GM18511 (cell line): ENCODE data around the gene TMEM101.
A peak's percentile ranks its signal among the peaks of the same experiment; 100 is the strongest.
"Not testable (repeated sequence)": the region's sequence is repeated elsewhere in the genome, so short reads cannot be mapped to it uniquely, and the experiment has no call there.

Source experiments
- ATAC-seq: cut with Tn5 transposase; IDR thresholded peaks from one replicate; pipeline ENCODE4 v1.9.1; 2021; ENCODE audit warnings: mild to moderate bottlenecking, moderate library complexity; ENCODE audit not compliant: unreplicated experiment

TMEM101 gene

GRCh38 chr17:44024853-44025252 is 10.1 kb upstream of the TMEM101 start:
- no peak for ATAC-seq

GRCh38 chr17:44024271-44024663 is 9.5 kb upstream of the TMEM101 start:
- ATAC-seq, result no peak

- no peak for ATAC-seq
Measured at GRCh38 chr17:44023545-44024270, 8.9 kb upstream of the TMEM101 start.

- ATAC-seq, result no peak
Measured at GRCh38 chr17:44022246-44022645, 7.5 kb upstream of the TMEM101 start.

GRCh38 chr17:44021227-44021626 is 6.5 kb upstream of the TMEM101 start:
- not testable (repeated sequence) for ATAC-seq

GRCh38 chr17:44014133-44014436 is 678 bp downstream of the TMEM101 start:
- peak; percentile 11 for ATAC-seq

- no peak for ATAC-seq
Measured at GRCh38 chr17:44012874-44013273, 1.9 kb downstream of the TMEM101 start.

GRCh38 chr17:44012391-44012790 is 2.4 kb downstream of the TMEM101 start:
- no peak for ATAC-seq

DNA sequence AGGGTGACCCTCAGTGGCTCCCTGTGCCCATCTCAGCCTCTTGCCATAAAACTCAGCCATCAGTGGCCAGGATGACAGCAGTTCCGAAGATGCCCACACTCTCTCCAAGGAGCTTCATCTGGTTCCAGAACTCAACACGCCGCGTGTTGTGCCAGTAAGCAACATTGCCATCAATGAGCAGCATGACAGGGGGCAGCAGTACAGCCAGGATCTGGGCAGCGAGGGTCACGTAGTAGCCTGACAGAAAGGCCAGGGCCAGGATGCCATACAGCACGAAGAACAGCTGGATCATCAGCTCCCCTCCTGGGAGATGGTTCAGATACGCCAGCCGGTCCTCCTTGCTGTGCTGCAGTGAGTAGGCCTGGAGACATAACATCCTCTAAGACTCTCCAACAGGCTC is 2.9 kb downstream of the TMEM101 start:
- ATAC-seq, result no peak

DNA sequence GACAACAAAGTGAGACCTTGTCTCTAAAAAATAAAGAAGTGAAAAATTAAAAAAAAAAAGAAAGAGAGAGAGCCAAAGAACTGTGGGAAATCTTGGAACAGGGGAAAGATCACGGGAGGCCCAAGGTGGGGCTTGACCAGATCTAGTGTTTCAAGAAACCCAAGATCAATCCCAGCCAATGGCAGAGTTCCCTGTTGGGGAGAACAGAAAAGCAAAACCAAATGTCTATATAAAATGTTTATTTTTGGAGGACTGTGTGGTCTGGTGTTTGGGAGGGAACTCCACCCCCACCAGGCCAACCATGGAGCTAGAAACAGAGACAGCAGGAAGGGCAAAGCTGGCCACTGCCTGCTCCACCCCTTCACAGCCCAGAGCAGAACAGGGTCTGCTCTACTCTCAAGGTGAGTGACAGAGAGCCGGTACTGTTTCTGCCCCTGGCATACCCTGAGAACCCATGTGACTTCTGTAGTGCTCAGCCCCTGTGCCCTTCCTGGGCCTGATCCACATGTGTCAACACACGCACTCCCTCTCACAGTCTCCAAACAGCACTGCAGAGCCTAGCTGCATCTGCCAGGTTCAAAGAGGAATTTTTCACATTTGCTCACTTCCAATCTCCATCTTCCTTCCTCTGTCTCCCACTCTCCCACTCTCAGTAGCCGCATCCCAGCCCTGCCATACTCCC is 3.7 kb downstream of the TMEM101 start:
- no peak for ATAC-seq

DNA sequence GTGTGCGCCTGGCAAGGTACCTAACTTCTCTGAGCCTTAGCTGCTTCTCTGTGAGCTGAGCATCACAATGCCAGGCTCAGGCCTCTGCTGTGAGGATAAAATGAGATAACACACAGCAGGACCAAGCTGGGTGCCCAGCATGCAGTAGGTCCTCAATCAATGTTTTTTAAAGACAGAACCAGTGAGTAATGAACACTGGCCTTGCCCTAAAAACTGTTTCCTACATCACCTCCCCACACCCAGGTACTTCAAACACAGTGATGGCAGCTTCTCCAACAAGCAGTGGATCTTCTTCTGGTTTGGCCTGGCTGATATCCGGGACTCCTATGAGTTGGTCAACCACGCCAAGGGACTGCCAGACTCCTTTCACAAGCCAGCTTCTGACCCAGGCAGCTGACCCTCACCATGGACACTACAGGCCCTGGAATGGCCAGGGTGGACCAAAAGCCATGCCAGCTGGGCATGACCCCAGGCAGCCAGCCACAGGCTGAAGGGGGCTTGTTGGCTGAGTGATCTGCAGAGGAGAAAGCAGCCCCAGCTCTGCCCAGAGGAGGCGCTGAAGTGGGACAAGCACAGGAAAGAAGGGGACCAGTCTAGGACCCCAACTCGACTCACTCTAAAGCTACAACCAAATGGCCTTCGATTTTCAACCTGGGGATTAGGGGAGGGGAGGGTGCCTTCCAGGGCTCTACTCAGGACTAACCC is 6.4 kb downstream of the TMEM101 start:
- no peak for ATAC-seq

- ATAC-seq, result no peak
Measured at GRCh38 chr17:44007346-44008204, 7.2 kb downstream of the TMEM101 start.

DNA sequence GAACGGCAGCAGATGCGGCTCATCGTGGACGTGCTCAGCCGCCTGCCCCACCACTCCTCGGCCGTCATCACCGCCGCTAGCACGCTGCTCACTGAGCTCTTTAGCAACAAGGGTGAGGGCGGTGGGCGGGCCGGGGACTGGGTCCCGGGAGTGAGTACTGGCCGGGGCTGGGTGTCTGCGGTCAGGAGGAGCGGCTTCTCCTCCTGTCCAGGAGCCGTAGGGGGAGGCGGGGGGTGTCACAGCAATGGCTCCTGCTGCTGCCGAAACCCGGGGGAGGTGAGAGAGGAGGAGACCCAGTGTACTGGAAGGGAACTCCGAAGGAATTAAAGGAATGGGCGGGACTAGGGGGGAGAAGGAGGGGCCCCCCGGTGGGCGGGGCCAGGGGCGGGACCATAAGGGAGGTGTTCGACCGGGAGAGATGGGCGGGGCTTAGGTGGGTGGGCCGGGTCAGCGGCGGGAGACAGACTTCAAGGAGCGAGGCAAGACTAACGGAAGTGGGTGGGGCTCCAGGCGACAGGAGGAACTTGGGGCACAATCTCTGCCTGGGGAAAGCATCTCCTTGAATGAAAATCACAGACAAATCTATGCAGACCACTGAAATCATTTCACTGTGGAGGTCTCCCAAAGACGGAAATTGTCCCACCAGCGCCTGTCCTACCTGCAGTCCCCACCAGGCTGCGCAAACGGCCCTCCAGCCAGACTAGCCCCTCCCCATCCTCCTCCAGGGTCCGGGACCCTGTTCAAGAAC is 8.0 kb downstream of the TMEM101 start:
- ATAC-seq, result peak; percentile 62

GRCh38 chr17:44006272-44006597 is 8.5 kb downstream of the TMEM101 start:
- no peak for ATAC-seq

DNA sequence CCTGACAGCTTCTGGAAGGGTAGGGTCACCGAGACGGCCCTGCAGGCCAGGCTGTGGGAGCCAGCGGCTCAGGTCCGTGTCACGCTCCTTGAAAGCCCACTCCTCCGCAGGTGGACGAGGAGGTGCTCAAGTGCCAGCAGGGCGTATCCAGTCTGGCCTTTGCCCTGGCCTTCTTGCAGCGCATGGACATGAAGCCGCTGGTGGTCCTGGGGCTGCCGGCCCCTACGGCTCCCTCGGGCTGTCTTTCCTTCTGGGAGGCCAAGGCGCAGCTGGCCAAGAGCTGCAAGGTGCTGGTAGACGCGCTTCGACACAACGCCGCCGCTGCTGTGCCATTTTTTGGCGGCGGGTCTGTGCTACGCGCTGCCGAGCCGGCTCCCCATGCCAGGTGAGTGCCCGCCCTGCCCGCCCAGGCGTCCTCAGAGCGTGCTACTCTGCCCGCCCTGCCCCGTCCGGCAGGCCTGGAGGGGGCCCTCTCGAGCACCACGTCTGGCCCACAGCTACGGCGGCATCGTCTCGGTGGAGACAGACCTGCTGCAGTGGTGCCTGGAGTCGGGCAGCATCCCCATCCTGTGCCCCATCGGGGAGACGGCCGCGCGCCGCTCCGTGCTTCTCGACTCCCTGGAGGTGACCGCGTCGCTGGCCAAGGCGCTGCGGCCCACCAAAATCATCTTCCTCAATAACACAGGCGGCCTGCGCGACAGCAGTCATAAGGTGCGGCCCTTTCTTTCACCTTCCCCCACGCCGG is 9.1 kb downstream of the TMEM101 start:
- no peak for ATAC-seq

DNA sequence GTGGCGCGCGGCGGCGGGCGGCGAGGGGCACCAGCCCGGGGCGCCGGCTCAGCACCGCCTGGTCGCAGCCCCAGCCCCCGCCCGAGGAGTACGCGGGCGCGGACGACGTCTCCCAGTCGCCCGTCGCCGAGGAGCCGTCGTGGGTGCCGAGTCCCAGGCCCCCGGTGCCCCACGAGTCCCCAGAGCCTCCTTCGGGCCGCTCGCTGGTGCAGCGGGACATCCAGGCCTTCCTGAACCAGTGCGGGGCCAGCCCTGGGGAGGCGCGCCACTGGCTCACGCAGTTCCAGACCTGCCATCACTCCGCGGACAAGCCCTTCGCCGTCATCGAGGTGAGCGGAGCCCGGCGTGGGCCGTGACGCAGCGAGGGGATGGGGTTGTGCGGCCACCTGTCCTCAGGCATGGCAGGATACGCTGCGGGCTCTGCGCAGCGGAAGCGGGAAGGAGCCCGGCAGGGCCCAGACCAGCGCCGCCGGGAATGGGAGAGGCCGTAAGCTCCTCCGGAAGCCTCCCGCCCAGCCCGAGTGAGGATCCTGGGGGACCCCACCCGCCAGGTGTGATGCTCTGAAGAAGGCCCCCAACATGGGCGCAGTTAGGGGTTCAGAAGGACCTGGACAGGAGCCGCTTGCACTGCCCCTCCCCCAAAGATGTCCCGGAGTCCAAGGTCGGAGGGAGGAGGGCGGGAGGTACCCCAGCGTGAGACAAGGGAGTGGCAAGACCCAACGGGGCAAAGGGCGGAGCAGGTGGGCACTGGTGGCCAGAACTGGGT is 9.8 kb downstream of the TMEM101 start:
- ATAC-seq, result no peak

DNA sequence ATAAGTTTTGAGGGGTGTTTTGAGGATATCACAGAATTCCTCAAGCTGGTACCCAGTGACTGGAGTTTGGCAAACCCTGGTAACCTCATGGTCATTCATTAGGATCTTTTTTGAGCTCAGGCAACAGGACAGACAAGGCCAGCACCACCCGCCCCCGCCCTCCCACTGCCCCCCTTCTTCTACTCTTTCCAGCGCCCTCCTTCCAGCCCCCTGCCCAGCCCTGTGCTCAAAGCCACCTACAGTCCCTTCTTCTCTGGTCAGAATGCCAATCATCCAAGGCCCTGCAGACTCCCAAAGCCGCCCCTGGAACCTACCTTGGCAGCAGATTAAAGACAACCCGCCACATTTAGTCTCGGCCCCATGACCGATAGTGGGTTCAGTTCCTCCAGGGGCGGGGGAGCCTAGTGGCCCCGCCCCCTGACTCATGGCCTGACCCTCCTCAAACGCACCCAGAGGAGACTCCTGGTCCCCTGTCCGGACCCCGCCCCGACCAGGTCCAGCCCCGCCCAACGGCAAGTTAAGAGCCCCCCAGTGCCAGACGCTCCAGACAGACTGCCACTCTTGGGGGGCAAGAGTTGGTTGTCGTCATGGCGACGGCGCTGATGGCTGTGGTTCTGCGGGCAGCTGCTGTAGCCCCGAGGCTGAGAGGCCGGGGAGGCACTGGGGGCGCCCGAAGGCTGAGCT is 10.5 kb downstream of the TMEM101 start, which contains the start of gene NAGS:
Gene NAGS (plus strand): TSS at position 546 of the 684 bp plus-strand sequence. CDS start 42 bp downstream, at position 588.
- no peak for ATAC-seq

- ATAC-seq, result no peak
Measured at GRCh38 chr17:44002141-44002848, 12.5 kb downstream of the TMEM101 start.
